OCI-LY3 (cell line): Measurements from ENCODE around the gene GH1.
"Not testable (repeated sequence)": the region's sequence is repeated elsewhere in the genome, so short reads cannot be mapped to it uniquely, and the experiment has no call there.

Experiments used
- H2AFZ ChIP-seq: fragments of 200-600, 300-600 bp; shearing (Covaris generic); 2 replicates; pipeline ENCODE4 v1.6.0; 2014; ENCODE audit warnings: antibody characterized with exemption, low read depth, low read length
- H3K27ac ChIP-seq: fragments of 200-600, 300-600 bp; sonication (generic); 2 replicates; pipeline ENCODE4 v1.5.1; 2014; ENCODE audit warnings: mild to moderate bottlenecking, low read length, moderate library complexity, mixed read lengths
- H3K27me3 ChIP-seq: fragments of 200-600, 300-600 bp; sonication (generic); 2 replicates; pipeline ENCODE4 v1.6.1; 2014; ENCODE audit warnings: low read depth, low read length, mixed read lengths
- H3K36me3 ChIP-seq: fragments of 200-600, 300-600 bp; sonication (generic); replicated peaks from 2 replicates; pipeline ENCODE3; 2014; ENCODE audit warnings: low read depth, low read length, mixed read lengths
- H3K4me1 ChIP-seq: fragments of 300-600, 200-600 bp; sonication (generic); 2 replicates; pipeline ENCODE4 v1.6.1; 2014; ENCODE audit warnings: low read length, mixed read lengths
- H3K4me2 ChIP-seq: fragments of 200-600, 300-600 bp; sonication (generic); 2 replicates; pipeline ENCODE4 v1.6.1; 2014; ENCODE audit warnings: low read length, mixed read lengths
- H3K4me3 ChIP-seq: fragments of 300-600, 200-600 bp; sonication (generic); 2 replicates; pipeline ENCODE4 v1.5.1; 2014; ENCODE audit warnings: antibody characterized with exemption, mild to moderate bottlenecking, low read length, moderate library complexity
- H3K79me2 ChIP-seq: fragments of 300-600, 200-600 bp; shearing (Covaris generic); 2 replicates; pipeline ENCODE4 v1.6.1; 2014; ENCODE audit warnings: mild to moderate bottlenecking, low read length, mixed read lengths
- H3K9ac ChIP-seq: fragments of 300-600, 200-600 bp; shearing (Covaris generic); 2 replicates; pipeline ENCODE4 v1.6.0; 2014; ENCODE audit warnings: mild to moderate bottlenecking, low read length, moderate library complexity
- H3K9me3 ChIP-seq: fragments of 200-600, 300-600 bp; shearing (Covaris generic); 2 replicates; pipeline ENCODE4 v1.6.1; 2014; ENCODE audit warnings: low read length, mixed read lengths; ENCODE audit not compliant: insufficient read depth
- H4K20me1 ChIP-seq: fragments of 200-600, 300-600 bp; sonication (generic); 2 replicates; pipeline ENCODE4 v1.6.1; 2016; ENCODE audit warnings: low read length, mixed read lengths; ENCODE audit not compliant: insufficient read depth
- EZH2phosphoT487 ChIP-seq: fragments of 200-600 bp; shearing (Covaris generic); IDR thresholded peaks from 2 replicates; pipeline ENCODE4 v1.6.1; 2018; ENCODE audit warnings: antibody characterized with exemption, mixed run types, low read depth
- TF ChIP-seq, protein P1 (sequence below): fragments of 200-600, 300-600 bp; sonication (generic); IDR thresholded peaks from 2 replicates; pipeline ENCODE4 v1.5.1; 2014; ENCODE audit warnings: antibody characterized with exemption, low read length, low read depth

The GH1 gene

DNA sequence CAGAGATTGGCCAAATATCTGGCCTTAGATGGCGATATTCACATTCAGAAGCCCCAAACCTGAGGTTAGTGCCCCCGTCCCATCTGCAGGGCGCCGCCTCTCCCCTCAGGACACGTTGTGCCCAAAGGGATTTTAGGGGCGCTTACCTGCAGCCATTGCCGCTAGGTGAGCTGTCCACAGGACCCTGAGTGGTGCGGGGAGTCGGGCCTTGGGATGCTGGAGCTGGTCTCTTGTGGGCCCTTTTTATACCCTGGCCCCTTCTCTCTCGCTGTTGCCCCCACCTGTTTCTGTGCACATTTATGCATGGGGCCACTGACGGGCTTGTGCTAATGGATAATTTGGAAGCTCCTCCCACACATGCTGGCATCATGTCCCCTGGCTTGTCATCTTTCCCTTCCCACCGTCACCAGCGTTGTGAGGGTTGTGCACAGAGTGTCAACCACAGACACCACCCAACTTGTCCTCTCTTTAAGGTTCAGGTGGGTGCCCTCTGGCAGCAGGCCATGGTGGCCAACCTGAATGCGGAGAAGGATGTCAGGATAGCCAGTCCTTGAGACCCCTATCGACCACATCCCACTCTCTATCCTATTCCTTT lies 7.5 kb downstream of the GH1 start, which contains the start of gene CSHL1:
CSHL1 (minus strand) TSS at position 218 of the 595 bp plus-strand sequence; CDS start at position 156, 62 bp downstream.
- no peak for TF ChIP-seq EZH2phosphoT487
- TF ChIP-seq, protein P1, sequence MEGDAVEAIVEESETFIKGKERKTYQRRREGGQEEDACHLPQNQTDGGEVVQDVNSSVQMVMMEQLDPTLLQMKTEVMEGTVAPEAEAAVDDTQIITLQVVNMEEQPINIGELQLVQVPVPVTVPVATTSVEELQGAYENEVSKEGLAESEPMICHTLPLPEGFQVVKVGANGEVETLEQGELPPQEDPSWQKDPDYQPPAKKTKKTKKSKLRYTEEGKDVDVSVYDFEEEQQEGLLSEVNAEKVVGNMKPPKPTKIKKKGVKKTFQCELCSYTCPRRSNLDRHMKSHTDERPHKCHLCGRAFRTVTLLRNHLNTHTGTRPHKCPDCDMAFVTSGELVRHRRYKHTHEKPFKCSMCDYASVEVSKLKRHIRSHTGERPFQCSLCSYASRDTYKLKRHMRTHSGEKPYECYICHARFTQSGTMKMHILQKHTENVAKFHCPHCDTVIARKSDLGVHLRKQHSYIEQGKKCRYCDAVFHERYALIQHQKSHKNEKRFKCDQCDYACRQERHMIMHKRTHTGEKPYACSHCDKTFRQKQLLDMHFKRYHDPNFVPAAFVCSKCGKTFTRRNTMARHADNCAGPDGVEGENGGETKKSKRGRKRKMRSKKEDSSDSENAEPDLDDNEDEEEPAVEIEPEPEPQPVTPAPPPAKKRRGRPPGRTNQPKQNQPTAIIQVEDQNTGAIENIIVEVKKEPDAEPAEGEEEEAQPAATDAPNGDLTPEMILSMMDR: no peak
- H3K9me3 ChIP-seq: no peaks in the 10 kb centered on the region
- H2AFZ ChIP-seq: no peak within 1 kb of the TSS
- H3K4me2 ChIP-seq: peak within 1 kb of the TSS; percentile 62
- H3K4me3 ChIP-seq: peak within 1 kb of the TSS; percentile 52; the same call in 1 of the 2 replicates
- no peak within 1 kb of the TSS for H3K9ac ChIP-seq
- no peak within 1 kb of the TSS for H3K27ac ChIP-seq
- H3K27me3 ChIP-seq: peaks cover 14% of the 10 kb centered on the region
- no peaks in the 10 kb centered on the region for H3K36me3 ChIP-seq
- H4K20me1 ChIP-seq: no peaks in the 10 kb centered on the region
- H3K4me1 ChIP-seq: peaks cover 20% of the 10 kb centered on the region
- no peaks in the 10 kb centered on the region for H3K79me2 ChIP-seq

DNA sequence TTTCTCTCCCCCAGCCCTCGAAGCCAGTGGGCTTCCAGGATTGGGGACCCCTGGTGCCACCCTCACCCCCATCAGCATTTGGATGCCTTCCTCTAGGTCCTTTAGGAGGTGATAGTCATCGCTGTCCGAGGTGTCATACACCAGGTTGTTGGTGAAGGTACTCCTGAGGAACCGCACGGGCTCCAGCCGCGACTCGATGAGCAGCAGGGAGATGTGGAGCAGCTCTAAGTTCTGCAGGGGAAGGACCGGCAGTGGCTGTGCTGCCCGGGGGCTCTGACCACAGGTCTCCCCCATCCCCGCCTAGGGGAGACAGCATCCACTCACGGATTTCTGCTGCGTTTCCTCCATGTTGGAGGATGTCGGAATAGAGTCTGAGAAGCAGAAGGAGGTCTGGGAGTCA lies 8.5 kb downstream of the GH1 start:
- Histone ChIP-seq H3K4me1 (peaks cover 11% of the 10 kb centered on the region), H3K9me3 (no peaks in the 10 kb centered on the region), H3K27ac (no peak overlapping the region), H3K4me2 (no peak overlapping the region), H2AFZ (no peak overlapping the region), H4K20me1 (no peaks in the 10 kb centered on the region), H3K36me3 (no peaks in the 10 kb centered on the region), H3K79me2 (no peaks in the 10 kb centered on the region), H3K4me3 (no peak overlapping the region), H3K27me3 (peaks cover 14% of the 10 kb centered on the region), H3K9ac (no peak overlapping the region)
- TF ChIP-seq, protein P1: no peak
- no peak for TF ChIP-seq EZH2phosphoT487

DNA sequence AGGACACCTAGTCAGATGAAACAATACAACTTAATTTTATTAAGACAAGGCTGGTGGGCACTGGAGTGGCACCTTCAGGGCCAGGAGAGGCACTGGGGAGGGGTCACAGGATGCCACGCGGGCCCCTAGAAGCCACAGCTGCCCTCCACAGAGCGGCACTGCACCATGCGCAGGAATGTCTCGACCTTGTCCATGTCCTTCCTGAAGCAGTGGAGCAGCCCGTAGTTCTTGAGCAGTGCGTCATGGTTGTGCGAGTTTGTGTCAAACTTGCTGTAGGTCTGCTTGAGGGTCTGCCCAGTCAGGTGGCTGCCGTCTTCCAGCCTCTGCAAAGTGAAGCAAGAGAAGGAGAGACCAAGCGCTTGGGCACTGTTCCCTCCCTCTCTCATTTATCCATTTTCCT lies 9.1 kb downstream of the GH1 start:
- H3K9ac ChIP-seq, H3K4me3 ChIP-seq, H2AFZ ChIP-seq, H3K79me2 ChIP-seq, H3K36me3 ChIP-seq, H3K27ac ChIP-seq, H3K9me3 ChIP-seq, H3K4me2 ChIP-seq, H4K20me1 ChIP-seq: not testable (repeated sequence)
- peaks cover 11% of the 10 kb centered on the region for H3K4me1 ChIP-seq
- peaks cover 14% of the 10 kb centered on the region for H3K27me3 ChIP-seq

DNA sequence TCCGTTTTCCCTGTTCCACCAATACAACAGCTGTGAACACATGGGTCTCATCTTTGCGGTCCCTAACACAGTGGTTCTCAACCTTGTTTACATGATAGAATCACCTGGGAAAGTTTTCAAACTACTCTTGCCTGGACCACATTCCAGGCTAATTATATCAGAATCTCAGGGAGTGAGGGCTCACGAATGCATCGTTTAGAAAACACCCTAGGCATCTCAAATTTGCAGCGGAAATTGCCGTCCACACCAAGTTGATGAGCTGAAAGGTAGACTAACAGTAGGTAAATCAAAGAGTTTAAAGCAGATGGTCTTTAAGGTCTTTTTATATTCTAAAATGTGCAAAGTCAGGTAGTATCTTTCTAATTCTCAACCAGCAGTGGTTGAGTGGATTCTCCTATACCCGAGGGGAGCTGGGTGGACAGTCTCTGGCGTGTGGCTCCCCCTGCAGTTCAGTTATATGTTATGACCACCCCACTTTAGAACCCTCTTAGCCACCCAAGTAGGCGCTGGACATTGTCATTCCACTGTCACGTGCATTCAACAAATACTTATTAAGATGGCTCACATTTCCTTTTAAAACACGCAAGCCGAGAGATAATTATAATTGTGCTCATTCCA lies 11.4 kb downstream of the GH1 start:
- H3K36me3 ChIP-seq, H3K4me3 ChIP-seq, H2AFZ ChIP-seq, H3K9me3 ChIP-seq, H3K4me1 ChIP-seq, H4K20me1 ChIP-seq, H3K4me2 ChIP-seq, H3K27ac ChIP-seq, H3K79me2 ChIP-seq, H3K9ac ChIP-seq: not testable (repeated sequence)
- peaks cover 17% of the 10 kb centered on the region for H3K27me3 ChIP-seq
- TF ChIP-seq, protein P1: peak; percentile 21

DNA sequence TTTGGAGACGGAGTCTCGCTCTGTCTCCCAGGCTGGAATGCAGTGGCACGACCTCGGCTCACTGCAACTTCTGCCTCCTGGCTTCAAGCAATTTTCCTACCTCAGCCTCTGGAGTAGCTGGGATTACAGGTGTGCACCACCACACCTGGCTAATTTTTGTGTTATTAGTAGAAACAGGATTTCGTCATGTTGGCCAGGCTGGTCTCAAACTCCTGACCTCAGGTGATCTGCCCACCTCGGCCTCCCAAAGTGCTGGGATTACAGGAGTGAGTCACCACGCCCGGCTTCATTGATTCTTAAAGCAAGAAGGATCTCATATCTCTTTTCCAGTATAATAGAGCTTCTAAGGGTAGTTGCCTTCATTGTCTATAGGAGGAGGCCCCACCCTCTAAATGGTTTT lies 13.8 kb downstream of the GH1 start:
- not testable (repeated sequence) for H3K4me1 ChIP-seq, H3K4me2 ChIP-seq, H3K9me3 ChIP-seq, H3K79me2 ChIP-seq, H3K4me3 ChIP-seq, H4K20me1 ChIP-seq, H3K27ac ChIP-seq, H2AFZ ChIP-seq, H3K36me3 ChIP-seq, H3K9ac ChIP-seq
- H3K27me3 ChIP-seq: peaks cover 27% of the 10 kb centered on the region
